NCI-H1417 treated with DMSO at 0.1 percent for 48 hours (cell line): ENCODE results near the gene BAZ2B.
"Not testable (repeated sequence)": the region's sequence is repeated elsewhere in the genome, so short reads cannot be mapped to it uniquely, and the experiment has no call there.

Experiments
- DNase-seq: peaks from one replicate; lab custom pipeline; 2025; lab: John Stamatoyannopoulos, UW

Gene BAZ2B

DNA sequence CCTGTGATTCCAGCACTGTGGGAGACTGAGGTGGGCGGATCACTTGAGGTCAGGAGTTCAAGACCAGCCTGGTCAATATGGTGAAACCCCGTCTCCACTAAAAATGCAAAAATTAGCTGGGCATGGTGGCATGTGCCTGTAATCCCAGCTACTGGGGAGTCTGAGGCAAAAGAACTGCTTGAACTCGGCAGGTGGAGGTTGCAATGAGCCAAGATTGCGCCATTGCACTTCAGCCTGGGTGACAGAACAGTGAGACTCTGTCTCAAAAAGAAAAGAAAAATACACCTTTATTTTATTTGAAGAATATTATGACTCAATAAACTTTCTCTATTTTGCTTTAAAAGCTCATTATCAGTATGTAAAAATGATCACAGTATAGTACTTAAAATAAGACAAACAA is 81.1 kb downstream of the BAZ2B start:
- not testable (repeated sequence) for DNase-seq

DNA sequence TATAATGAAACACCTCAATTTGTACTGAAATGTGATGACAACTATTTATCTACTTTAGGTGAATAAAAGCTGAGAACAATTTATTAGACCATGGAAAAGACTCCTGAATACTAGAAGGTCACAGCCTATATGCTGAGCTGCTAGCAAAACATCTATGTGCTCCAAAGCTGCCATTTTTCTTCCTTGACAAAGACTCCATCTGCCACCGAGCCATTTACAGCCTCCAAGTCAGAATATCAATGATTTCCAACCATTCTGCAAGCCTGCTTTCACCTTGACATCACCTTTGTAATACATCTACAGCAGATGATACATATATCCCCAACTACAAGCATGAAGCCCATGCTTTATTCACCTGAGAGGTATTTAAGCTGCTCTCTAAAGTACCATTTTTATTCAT is 84.9 kb downstream of the BAZ2B start:
- DNase-seq: no peak

DNA sequence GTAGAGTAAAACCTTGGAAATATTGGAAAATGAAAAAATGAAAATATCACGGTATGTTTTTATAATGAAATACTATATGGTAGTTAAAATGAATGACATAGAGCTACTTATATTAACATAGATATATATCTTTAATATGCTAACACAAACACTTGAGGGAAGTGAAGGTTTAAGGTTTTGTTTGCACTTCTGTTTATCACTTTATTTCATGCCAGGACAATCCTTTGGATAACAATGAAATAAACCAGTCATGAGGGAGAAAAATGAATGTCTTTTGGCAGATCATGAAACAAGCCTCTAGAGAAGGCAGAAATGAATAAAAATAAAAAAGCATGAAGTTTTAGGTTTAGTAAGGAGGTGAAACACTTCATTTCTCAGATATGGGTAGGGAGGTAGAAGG is 89.9 kb downstream of the BAZ2B start:
- no peak for DNase-seq

DNA sequence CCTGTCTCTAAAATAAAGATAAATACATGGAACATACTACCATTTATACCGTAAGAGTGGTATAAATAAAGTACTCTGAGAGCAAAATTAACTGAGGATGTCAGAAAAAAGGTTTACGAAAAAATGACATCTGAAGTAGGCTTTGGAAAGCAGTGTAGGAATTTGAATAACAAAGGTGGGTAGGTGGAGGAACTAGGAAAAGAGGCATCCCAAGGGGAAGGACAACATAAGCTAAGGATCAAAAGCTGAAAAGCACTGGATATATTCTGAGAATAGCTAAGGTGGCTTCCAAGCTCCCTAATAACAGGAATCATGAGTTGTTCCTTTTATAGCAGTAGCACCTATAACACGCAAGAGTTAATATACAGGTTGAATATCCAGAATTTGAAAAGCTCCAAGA is 91.3 kb downstream of the BAZ2B start:
- no peak for DNase-seq

DNA sequence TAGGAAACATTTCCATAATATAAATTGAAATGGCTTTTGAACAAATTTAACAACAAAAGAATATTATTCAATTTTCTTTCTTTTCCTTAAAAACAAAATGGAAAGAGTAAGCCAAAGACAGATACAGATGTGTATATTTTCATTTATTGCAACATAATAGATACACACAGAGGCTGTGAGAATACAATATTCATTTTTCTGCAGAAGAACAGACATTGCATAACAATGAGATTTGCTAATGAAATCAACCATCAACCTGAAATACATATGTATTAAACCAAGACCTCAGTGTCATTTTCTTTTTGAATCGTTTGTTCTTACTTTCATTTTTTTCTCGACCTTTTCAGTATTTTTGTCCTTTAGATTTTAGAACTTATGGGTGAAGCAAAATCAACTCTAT is 95.1 kb downstream of the BAZ2B start:
- DNase-seq: no peak

DNA sequence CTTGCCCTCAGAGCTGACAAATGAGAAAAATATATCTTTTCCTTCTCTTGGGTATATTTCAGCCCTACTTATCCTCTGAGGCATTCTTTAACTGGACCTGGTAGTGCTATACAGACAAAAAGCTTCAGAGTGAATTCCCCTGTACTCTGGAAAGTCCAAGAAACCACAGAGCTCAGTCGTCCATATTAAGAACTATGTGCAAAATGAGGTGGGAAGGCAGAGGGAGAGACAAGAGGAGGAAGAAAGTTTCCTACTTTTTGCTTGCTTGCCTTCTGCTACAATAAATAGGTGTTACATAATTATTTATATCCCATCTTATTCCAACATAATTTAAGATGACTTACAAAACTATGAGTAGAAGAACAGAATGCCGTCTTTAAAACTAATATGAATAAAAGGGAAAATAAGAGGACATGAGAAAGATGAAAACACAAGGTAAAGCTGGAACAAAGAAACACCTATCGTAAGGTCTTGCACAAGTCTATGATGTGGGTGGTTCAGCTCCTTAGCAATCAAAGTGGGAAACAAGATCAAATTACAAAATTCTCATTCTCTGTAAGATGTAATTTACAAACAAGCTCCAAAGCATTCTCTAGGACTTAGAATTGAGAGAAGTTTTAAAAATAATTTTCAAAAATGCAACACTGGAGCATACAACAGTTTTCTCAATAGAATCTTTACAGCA is 97.9 kb downstream of the BAZ2B start:
- no peak for DNase-seq

DNA sequence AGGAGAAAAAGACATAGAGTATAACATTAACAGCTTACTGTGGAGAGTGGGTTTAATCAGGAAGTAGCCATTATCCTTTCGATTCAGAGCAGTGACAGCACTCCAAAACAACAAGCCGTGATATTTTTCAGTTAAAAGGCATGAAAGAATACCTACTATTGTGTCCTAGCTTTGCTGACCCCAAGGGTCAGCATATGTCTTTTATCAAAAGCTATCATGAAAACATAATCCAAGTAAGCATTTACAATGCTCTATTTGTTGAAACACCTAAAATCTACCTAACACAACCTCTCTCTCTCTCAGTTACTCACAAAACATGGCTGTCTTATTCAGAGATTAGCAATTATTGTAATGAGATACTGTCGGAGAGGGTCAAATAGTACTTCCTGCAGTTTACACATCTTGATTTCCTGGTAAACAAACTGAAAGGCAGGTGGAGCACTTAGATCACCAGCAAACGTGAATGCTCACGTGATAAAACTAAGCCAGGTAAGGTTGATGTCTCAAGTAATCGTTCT is 100.0 kb downstream of the BAZ2B start:
- DNase-seq: peak; percentile 19

DNA sequence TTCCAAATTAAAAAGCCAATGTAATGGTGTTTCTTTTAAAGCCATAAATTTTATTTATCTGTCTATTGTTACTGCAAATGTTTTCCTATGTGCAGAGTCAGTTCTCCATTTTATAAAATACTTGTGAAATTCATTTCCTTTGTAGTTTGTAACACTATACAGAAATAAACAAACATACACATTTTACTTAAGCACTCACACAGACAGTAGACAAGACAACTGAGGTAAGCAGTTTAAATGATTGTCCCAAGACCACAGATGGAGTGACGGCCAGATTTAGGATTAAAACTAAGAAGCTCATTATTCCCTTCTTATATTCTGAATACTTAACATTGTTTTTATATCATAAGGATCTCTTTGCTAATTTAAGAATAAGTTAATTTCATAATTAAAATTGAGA is 100.9 kb downstream of the BAZ2B start:
- no peak for DNase-seq

DNA sequence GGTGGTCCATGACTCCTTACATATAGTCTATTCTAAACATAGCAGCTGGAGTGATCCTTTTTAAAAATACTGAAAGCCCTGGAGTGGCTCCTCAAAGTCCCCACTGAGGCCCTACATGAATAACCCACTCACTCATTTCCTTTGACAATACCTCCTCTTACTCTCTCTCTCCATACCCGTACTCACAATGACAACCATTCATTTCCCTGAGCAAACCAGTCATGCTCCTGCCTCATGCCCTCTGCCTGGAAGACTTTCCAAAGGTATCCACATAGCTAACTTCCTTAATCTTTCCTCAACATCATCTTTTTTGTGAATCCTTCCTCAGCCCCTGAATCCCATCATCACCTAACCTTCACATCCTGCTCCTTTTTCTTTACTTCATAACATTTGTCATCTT is 102.6 kb downstream of the BAZ2B start:
- no peak for DNase-seq

DNA sequence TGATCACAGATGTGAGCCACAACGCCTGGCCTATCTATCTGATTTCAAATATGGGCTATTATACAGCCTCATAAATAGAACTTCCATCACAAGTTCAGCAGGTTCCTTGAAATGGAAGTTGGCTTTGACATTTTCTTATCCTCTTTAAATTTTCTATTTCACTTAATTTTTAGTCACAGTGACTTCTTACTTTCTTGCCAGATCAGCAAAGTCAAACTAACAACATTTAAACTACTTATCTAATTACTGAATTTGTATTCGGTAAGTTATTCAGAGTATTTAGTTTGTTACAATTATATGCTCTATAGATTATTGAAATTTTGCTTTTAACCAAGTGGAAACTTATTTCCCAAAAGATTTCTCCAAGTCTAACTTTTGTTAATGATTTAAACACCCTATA is 108.2 kb downstream of the BAZ2B start:
- DNase-seq: no peak

DNA sequence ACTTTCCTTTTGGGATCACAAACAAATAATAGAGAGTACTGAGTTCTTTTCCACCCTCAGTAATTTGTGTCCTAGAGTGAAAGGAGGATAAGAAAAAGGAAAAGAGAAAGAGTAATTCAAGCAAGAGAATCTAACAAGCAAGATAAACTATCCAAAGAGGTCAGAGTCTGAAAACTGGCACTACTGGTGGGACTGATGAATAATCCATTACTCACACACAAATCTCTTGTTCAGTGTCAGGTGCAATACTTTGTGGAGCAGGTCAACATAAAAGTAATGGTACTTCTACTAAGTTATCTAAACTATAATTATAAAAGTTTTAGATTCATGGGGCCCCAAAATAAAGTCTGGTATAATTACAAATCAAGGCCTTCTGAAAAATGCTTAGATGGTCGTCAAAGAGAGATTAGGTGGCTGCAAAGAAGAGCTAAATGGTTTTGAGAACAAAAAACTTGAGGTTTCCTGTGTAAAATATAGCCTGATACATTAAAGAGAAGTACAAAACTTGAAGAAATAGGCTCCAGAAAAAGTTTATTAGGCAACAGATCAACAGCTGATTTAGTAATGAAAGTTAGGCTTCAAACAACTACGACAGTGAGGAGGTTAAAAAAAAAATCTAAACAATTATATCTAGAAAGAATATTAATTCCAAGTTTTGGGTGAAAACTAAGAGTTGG is 109.4 kb downstream of the BAZ2B start:
- no peak for DNase-seq

DNA sequence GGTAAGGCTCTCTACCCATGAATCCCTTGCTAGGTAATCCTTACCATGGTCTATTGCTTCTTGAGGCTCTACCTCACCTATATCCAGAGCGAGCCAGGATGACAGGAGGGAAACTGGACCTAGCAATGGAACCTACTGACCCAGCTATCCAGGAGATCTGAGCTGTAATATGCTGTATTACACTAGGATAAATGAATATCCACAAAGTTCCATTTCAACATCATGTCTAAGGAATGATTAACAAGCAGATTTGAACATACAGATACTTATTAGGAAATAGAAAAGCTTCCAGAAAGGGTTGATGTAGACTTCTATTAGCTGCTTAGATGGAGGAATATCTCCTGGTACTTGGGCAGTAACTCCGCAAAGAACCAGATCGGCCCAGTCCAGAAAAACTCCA is 110.1 kb downstream of the BAZ2B start:
- DNase-seq: no peak

DNA sequence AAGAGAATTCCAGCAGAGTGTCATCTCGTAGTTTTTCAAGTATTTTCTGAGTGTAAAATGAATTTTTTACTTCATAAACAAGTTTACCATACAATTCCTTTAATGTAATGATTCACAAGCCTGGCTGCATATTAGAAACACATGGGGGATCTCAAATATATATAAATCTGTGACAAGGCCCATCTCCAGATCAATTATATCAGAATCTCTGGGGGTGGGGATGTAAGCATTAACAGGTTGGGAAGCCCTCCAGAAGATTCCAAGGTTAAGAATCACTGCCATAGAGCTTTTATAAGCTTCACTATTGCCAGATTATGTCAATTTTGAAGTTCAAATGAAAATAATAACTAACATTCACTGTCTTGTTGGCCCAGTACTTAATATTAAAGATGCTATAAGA is 111.2 kb downstream of the BAZ2B start:
- DNase-seq: no peak

DNA sequence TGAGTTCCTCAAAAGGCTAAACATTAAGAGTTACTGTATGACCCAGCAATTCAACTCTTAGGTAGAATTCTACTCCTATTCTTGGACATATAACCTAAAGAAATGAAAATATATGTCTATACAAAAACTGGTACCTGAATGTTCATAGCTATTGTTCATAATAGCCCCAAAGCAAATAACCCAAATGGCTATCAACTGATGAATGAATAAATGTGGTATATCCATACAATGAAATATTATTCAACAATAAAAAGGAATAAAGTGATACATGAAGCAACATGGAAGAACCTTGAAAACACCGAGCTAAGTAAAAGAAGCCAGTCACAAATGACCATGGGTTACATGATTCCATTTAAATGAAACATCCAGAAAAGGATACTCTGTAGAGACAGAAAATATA is 114.6 kb downstream of the BAZ2B start:
- no peak for DNase-seq

DNA sequence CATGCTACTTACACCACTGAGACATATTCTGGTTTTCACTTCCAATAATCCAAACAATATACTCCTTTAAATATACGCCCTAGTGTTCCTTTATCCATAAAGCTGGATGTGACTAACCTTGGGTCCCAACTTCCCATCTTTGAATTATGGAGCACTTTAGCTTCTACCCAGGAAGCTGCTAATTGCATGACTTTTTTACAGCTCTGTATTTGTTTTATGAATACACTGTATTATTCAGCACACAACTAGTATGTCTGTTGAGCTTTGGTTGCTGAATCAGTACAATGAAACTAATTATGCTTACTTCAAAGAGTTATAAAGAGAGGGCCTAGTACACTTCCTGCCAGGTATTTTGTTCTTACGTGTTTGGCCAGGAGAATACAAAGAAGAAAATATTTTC is 118.5 kb downstream of the BAZ2B start:
- no peak for DNase-seq

DNA sequence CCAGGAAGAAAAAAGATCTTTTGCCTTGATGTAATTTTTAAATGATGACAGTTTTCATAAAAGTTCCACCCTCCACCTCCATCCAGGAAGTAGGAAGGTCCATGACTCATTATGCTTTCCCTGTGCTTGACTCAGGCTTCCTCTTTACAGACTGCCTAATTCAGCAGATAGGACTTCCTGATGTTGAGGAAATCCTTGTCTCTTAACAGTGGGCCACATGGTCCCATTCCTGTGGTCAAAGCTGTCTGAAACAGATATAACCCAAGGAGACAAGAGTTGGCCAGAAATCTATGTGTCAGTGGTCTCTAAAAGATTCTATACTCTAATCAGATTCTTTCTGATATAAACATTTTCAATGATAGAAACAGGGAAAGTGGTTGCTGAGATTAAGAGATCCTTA is 119.1 kb downstream of the BAZ2B start:
- DNase-seq: no peak

DNA sequence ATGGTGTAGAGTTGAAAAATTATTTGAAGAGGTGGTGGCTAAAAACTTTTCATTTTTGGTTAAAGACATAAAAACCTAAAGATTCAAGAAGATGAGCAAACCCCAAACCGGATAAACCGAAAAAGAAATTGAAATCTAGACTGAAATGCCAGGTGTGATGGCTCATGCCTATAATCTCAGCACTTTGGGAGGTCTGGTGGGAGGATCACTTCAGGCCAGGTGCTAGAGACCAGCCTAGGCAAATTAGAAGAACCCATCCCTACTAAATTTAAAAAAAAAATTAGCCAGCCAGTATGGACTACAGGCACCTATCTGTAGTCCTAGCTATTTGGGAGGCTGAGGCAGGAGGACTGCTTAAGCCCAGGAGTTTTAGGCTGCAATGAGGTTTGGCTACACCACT is 126.9 kb downstream of the BAZ2B start:
- no peak for DNase-seq

DNA sequence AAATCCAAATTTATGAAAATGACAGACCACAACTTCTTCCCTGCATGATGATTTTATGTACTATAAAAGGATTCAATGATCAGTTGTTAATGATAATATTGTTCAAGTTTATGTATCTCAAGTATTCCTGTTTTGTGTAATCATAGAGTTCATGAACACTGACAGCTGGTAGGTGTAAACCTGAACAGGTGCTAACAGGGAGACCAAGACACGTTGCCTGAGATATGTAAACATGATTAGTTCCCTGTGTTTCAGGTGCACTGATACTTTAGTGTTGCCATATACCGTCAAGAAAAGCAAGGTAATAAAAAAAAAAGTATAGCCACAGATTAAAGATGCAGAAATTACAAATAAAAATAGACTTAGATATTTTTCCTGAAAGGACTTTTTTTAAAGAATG is 131.8 kb downstream of the BAZ2B start:
- peak; percentile 17 for DNase-seq

DNA sequence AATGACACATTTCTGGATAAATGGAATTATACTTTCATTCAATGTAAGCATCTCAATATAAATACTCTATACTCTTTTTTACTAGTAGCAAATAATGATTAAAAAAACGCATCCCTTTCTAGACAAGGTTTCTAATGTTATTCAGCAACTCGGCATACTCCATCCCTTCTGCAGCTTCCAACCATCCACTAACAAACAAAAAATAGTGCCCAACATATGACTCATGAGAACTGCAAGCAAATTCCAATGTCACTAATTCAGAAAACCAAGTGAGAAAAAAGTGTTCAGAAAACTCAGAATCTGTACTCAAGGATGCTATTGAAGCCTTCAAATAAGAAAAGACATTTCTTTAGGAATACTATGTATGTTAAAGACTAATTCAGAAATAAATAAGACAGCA is 140.0 kb downstream of the BAZ2B start:
- DNase-seq: no peak

DNA sequence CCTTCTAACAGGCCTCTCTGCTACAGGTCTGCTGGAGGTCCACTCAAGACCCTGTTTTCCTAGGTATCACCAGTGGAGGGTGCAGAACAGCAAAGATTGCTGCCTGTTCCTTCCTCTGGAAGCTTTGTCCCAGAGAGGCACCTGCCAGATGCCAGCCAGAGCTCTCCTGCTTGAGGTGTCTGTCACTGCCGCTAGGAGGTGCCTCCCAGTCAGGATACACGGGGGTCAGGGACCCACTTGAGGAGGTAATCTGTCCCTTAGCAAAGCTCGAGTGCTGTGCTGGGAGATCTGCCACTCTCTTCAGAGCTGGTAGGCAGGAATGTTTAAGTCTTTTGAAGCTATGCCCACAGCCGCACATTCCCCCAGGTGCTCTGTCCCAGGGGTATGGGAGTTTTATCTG is 140.6 kb downstream of the BAZ2B start:
- no peak for DNase-seq

DNA sequence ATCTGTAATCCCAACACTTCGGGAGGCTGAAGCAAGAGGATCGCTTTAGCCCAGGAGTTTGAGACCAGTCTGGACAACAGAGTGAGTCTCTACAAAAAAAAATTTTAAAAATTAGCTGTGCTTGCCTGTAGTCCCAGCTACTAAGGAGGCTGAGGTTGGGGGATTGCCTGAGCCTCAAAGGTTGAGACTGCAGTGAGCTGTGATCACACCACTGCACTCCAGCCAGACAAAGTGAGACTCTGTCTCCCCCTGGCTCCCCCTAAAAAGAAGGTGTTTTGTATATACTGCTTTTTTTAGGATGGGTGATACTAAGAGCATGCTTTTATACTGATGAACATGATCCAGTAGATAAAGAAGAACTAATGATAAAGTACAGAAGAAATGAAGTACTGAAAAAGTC is 145.0 kb downstream of the BAZ2B start:
- DNase-seq: no peak

DNA sequence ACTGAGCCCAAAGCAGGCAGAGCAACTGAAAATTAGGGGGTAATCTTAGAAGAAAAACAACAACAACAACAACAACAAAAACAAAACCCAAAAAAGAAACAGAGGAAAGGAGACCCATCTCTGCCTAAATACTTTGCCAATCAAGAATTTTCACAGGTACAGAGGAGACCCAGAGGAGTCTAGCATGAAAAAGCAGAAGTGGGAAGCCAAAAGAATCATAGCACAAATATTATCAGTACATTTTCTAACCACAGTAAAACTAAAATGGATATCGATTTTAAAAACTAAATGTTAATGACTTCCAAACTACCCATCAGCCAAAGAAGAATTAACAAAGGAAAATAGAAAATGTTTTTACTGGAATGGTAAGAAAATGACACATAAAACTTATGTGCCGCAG is 148.1 kb downstream of the BAZ2B start:
- no peak for DNase-seq

DNA sequence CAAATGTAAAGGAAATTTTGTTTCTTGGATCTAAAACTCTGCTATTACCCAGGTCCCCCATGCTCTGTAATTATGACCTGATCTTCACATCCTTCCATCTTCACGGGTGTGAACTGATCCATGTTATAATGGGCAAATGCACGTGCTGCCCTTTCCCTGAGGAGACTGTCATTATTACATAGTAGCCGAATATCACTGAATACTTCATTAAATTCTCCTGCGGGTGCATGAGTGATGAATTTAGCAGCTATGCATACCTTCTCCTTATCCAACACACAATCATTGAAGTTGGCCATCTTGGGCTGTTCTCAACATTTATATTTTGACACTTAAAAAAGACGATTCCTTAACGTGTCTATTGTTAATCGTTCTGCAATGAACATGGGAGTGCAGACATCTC is 153.4 kb downstream of the BAZ2B start:
- DNase-seq: no peak

DNA sequence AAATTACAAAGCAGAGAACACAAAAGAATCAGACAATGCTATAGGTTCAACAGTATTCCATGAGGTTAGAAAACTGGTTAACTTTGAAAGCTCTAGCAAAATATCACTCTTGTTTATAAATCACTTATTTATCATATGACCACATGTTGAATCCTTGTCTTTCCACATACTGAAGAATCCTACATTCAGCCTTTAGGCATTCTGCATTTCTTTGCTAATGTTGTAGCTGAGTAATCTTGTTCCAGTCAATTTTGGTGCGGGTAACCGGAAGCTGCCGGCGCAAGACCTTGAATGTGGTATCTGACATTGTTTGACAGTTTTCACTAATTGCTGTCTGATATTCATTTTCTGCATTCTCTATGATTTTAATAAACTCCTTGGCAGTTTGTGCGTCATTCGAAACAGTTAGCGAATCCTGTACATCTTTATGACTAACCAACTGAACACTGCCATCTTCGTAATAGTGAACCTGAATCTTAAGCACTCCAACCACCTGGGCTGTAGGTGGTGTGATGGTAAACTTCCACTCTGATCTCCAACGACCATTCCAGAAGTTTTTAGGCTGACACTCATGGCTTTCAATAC is 154.1 kb downstream of the BAZ2B start:
- DNase-seq: no peak
